PC-9 (cell line): ENCODE data around the gene CHRNA5. TPM values are rescaled to one million over a fixed set of nuclear protein-coding genes. Genes with fewer than 3 reads are reported as not detected.
"Not testable (repeated sequence)": the region's sequence is repeated elsewhere in the genome, so short reads cannot be mapped to it uniquely, and the experiment has no call there.

ENCODE experiments used
- BruUV-seq: library from RNA; stranded (reverse); fragments of 400-500 nt; replicated peaks from 2 replicates; lab custom pipeline; 2021; lab: Mats Ljungman, UMichigan
- CTCF ChIA-PET: fragments of 300-600 bp; sonication (Branson Sonifier 250); formaldehyde crosslinking; loops from one replicate; lab custom pipeline; 2022; ENCODE audit warnings: antibody characterized with exemption; lab: Charles Lee
- POLR2A ChIA-PET: fragments of 300-600 bp; sonication (Branson Sonifier 250); formaldehyde crosslinking; loops from one replicate; lab custom pipeline; 2022; ENCODE audit warnings: antibody characterized with exemption; ENCODE audit not compliant: unreplicated experiment; lab: Charles Lee
- DNase-seq, 2 experiments: peaks; one replicate each; pipeline versions ENCODE4 v3.0.0 to v3.0.0-alpha.2; 2015 to 2022; ENCODE audit warnings: mixed read lengths in 1 of 2
- H2AFZ ChIP-seq: fragments of 200-600 bp; sonication (generic); 2 replicates; pipeline ENCODE4 v1.8.1; 2017; ENCODE audit warnings: antibody characterized with exemption
- H3F3A ChIP-seq: fragments of 200-600 bp; sonication (generic); 2 replicates; pipeline ENCODE4 v1.8.1; 2017; ENCODE audit warnings: antibody characterized with exemption, mild to moderate bottlenecking, low read depth; ENCODE audit not compliant: insufficient read depth
- H3K27ac ChIP-seq: fragments of 200-600 bp; sonication (generic); 2 replicates; pipeline ENCODE4 v1.6.1; 2016; ENCODE audit warnings: mixed run types
- H3K27me3 ChIP-seq: fragments of 200-600 bp; sonication (generic); 2 replicates; pipeline ENCODE4 v1.6.1; 2016; ENCODE audit warnings: low read depth, mixed run types; ENCODE audit not compliant: insufficient read depth
- H3K36me3 ChIP-seq: fragments of 200-600 bp; sonication (generic); 2 replicates; pipeline ENCODE4 v1.6.1; 2016; ENCODE audit warnings: low read depth, mixed run types
- H3K4me1 ChIP-seq: fragments of 200-600 bp; sonication (generic); replicated peaks from 2 replicates; pipeline ENCODE4 v1.6.1; 2016; ENCODE audit warnings: mixed run types; ENCODE audit not compliant: insufficient read depth
- H3K4me2 ChIP-seq: fragments of 200-600 bp; sonication (generic); 2 replicates; pipeline ENCODE4 v1.6.1; 2017; ENCODE audit warnings: mixed run types
- H3K4me3 ChIP-seq: fragments of 200-600 bp; sonication (generic); 2 replicates; pipeline ENCODE4 v1.6.1; 2016; ENCODE audit warnings: mixed run types
- H3K79me2 ChIP-seq: fragments of 200-600 bp; sonication (generic); 2 replicates; pipeline ENCODE4 v1.6.1; 2017; ENCODE audit warnings: low read depth, mixed run types
- H3K9me2 ChIP-seq: fragments of 200-600 bp; sonication (generic); 2 replicates; pipeline ENCODE4 v1.8.1; 2017; ENCODE audit warnings: mild to moderate bottlenecking; ENCODE audit not compliant: insufficient read depth
- H3K9me3 ChIP-seq: fragments of 200-600 bp; sonication (generic); 2 replicates; pipeline ENCODE4 v1.8.1; 2016; ENCODE audit warnings: low read depth; ENCODE audit not compliant: insufficient read depth
- H4K20me1 ChIP-seq: fragments of 200-600 bp; sonication (generic); 2 replicates; pipeline ENCODE4 v1.8.1; 2017; ENCODE audit not compliant: insufficient read depth
- EZH2 ChIP-seq: fragments of 200-600 bp; sonication (generic); IDR thresholded peaks from 2 replicates; pipeline ENCODE4 v1.8.0; 2017; ENCODE audit warnings: antibody characterized with exemption, low read depth
- intact Hi-C: fragments of 100-400 bp; cut with micrococcal nuclease; formaldehyde crosslinking; loops from one replicate; pipeline ENCODE4 v1.10.0; 2022; ENCODE audit not compliant: unreplicated experiment
- total RNA-seq: library from RNA; stranded (reverse); gene quantifications from 2 replicates; pipeline ENCODE4 v1.2.3, GENCODE V29; 2021
- TF ChIP-seq, protein P1 (sequence below): fragments of 200-600 bp; sonication (generic); conservative IDR thresholded peaks from 2 replicates; pipeline ENCODE4 v1.6.1; 2017; ENCODE audit warnings: mixed run types, antibody characterized with exemption, mild to moderate bottlenecking, moderate library complexity

The CHRNA5 gene
- total RNA-seq, 1 experiment from 2014 or later = 9.5 TPM

DNA sequence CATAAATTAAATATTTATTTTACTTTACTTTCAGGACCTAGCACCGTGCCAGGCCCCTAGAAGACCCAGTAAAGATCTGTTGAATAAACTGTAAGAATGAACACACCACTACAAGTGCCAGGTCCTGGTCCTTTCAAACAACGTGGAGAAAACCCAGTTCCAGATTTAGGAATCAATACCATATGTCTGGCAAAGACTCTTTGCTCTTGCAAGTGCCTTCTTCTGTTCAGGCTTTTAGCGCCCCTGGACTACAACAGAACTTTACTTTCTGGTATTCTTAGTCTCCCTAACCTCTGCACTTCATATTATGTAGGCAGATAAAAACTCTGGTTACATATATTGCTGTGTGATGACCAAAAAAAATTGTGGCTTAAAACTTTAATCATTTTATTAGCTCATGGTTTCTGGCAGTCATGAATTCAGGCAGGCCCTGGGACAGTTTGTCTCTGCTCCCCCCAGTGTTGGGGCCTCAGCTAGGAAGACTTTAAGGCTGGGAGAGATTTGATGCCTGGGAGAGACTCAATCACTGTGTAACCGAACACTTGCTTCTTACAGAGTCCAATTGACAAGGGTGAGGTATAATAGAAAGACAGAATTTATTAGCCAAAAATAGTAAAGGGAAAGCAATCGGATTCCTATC is 27.9 kb upstream of the CHRNA5 start:
- H2AFZ ChIP-seq = no peak overlapping the region
- BruUV-seq = no TSS peak
- CTCF ChIA-PET = no interaction called here
- no peak overlapping the region for H3K27ac ChIP-seq
- H3K4me1 ChIP-seq = peaks cover 11% of the 10 kb centered on the region
- H3K79me2 ChIP-seq = peaks cover 21% of the 10 kb centered on the region
- H3K36me3 ChIP-seq = peaks cover 6% of the 10 kb centered on the region
- intact Hi-C loops = no loop called here
- H3K27me3 ChIP-seq = no peaks in the 10 kb centered on the region
- H3K9me3 ChIP-seq = no peaks in the 10 kb centered on the region
- H3K9me2 ChIP-seq = no peaks in the 10 kb centered on the region
- no peak for DNase-seq
- no peaks in the 10 kb centered on the region for H4K20me1 ChIP-seq
- TF ChIP-seq EZH2 = no peak
- TF ChIP-seq, protein P1, sequence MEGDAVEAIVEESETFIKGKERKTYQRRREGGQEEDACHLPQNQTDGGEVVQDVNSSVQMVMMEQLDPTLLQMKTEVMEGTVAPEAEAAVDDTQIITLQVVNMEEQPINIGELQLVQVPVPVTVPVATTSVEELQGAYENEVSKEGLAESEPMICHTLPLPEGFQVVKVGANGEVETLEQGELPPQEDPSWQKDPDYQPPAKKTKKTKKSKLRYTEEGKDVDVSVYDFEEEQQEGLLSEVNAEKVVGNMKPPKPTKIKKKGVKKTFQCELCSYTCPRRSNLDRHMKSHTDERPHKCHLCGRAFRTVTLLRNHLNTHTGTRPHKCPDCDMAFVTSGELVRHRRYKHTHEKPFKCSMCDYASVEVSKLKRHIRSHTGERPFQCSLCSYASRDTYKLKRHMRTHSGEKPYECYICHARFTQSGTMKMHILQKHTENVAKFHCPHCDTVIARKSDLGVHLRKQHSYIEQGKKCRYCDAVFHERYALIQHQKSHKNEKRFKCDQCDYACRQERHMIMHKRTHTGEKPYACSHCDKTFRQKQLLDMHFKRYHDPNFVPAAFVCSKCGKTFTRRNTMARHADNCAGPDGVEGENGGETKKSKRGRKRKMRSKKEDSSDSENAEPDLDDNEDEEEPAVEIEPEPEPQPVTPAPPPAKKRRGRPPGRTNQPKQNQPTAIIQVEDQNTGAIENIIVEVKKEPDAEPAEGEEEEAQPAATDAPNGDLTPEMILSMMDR = no peak
- no peak overlapping the region for H3K4me3 ChIP-seq
- POLR2A ChIA-PET = interaction anchor here (0.6 kb wide), 1 partner anchor 120 kb away, joined by 8 read pairs; no protein-coding TSS in a partner anchor
- no peaks in the 10 kb centered on the region for H3F3A ChIP-seq
- no peak overlapping the region for H3K4me2 ChIP-seq

DNA sequence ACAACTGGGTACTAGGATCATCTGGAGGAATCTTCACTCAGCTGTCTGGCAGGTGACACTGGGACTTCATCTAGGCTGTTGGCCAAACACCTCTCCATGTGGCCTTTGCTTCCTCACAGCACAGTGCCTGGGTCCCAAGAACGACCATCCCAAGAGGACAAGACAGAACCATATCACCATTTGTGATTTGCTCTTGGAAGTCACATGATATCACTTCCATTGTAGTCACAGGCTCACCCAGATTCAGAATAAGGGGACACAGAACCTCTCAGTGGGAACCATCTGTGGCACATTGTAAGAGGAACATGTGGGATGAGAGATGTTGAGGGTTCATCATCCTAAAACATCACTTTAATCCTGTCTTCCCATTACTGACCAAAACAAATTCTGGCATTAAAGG is 27.0 kb upstream of the CHRNA5 start:
- Histone ChIP-seq H3K36me3 (peaks cover 12% of the 10 kb centered on the region), H3K27ac (no peak overlapping the region), H3K4me2 (no peak overlapping the region), H3K4me1 (peaks cover 15% of the 10 kb centered on the region), H2AFZ (no peak overlapping the region), H3K4me3 (no peak overlapping the region), H3K9me2 (no peaks in the 10 kb centered on the region), H4K20me1 (no peaks in the 10 kb centered on the region), H3F3A (no peaks in the 10 kb centered on the region), H3K27me3 (no peaks in the 10 kb centered on the region), H3K9me3 (no peaks in the 10 kb centered on the region), H3K79me2 (peaks cover 31% of the 10 kb centered on the region)
- TF ChIP-seq EZH2 = no peak
- TF ChIP-seq, protein P1 = no peak
- no peak for DNase-seq
- ChIA-PET POLR2A (no interaction called here), CTCF (no interaction called here)
- intact Hi-C loops = no loop called here
- BruUV-seq = no TSS peak

DNA sequence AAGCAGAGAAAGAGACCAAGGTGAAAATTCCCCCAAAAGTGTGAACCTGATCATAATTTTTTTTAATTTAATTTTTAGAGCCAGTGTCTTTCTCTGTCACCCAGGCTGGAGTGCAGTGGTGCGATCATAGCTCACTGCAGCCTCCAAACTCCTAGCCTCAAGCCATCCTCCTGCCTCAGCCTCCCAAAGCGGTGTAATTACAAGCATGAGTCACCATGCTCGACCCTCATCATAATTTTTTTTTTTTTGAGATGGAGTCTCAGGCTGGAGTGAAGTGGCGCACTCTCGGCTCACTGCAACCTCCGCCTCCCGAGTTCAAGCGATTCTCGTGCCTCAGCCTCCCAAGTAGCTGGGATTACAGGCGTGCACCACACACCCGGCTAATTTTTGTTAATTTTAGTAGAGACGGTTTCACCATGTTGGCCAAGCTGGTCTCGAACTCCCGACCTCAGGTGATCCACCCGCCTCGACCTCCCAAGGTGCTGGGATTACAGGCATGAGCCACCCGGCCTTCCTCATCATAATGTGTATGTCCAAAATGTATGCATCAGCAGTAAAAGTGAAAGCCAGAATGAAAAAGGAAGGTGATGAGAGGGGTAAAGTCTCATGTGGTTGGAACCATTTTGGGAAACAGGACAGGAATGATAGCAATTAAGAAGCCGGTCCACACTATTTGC is 25.7 kb upstream of the CHRNA5 start:
- peak overlapping the region; percentile 95 for H3K4me2 ChIP-seq
- not testable (repeated sequence) for H4K20me1 ChIP-seq, H3K9me3 ChIP-seq, H3K9me2 ChIP-seq, H3F3A ChIP-seq, H3K27me3 ChIP-seq
- peak overlapping the region; percentile 73 for H3K27ac ChIP-seq
- ChIA-PET POLR2A (interaction anchor here (0.6 to 1.0 kb wide), 5 partner anchors 13 to 416 kb away, joined by 3 to 8 read pairs (median 5); partner anchors contain the start of gene CHRNA5), CTCF (interaction anchor here (0.6 kb wide), 1 partner anchor 176 kb away, joined by 3 read pairs; no protein-coding TSS in a partner anchor)
- H3K4me3 ChIP-seq = peak overlapping the region; percentile 93
- peak overlapping the region; percentile 96 for H2AFZ ChIP-seq
- H3K79me2 ChIP-seq = peaks cover 31% of the 10 kb centered on the region
- intact Hi-C loops = loop anchor here (2.0 kb wide), 1 partner anchor 25 kb away; the partner anchor contains the start of gene CHRNA5
- peak in 1 of 2 experiments; percentile 44 for DNase-seq
- TSS peak; percentile 79 for BruUV-seq
- H3K36me3 ChIP-seq = peaks cover 14% of the 10 kb centered on the region
- H3K4me1 ChIP-seq = peaks cover 15% of the 10 kb centered on the region
